Dedifferentiated amniotic fluid mesenchymal stem cell (primary cell): ENCODE results near the gene CLK2.
"Not testable (repeated sequence)": the region's sequence is repeated elsewhere in the genome, so short reads cannot be mapped to it uniquely, and the experiment has no call there.

Source experiments
- DNase-seq: peaks from one replicate; pipeline ENCODE4 v3.0.0-alpha.2; 2016; ENCODE audit errors: extremely low spot score

Gene CLK2

GRCh38 chr1:155296661-155297060 lies 23.4 kb upstream of the CLK2 start:
- no peak for DNase-seq

GRCh38 chr1:155295942-155296267 lies 22.6 kb upstream of the CLK2 start:
- no peak for DNase-seq

GRCh38 chr1:155295183-155295941 lies 22.1 kb upstream of the CLK2 start:
- no peak for DNase-seq

- DNase-seq = no peak
These were observed 21.3 kb upstream of the CLK2 start for GRCh38 chr1:155294520-155295182.

GRCh38 chr1:155293086-155293749 lies 19.9 kb upstream of the CLK2 start:
- no peak for DNase-seq

GRCh38 chr1:155291006-155291405 lies 17.7 kb upstream of the CLK2 start:
- not testable (repeated sequence) for DNase-seq

GRCh38 chr1:155287987-155288543 lies 14.8 kb upstream of the CLK2 start:
- no peak for DNase-seq

GRCh38 chr1:155286544-155286943 lies 13.2 kb upstream of the CLK2 start:
- no peak for DNase-seq

GRCh38 chr1:155285631-155286044 lies 12.3 kb upstream of the CLK2 start:
- DNase-seq = no peak

GRCh38 chr1:155285063-155285462 lies 11.8 kb upstream of the CLK2 start:
- no peak for DNase-seq

GRCh38 chr1:155284476-155284875 lies 11.2 kb upstream of the CLK2 start:
- no peak for DNase-seq

- no peak for DNase-seq
These were observed 9.3 kb upstream of the CLK2 start for GRCh38 chr1:155282488-155283091.

- no peak for DNase-seq
These were observed 6.0 kb upstream of the CLK2 start for GRCh38 chr1:155279268-155279667.

GRCh38 chr1:155278689-155279160 lies 5.4 kb upstream of the CLK2 start:
- DNase-seq = no peak

GRCh38 chr1:155277902-155278688 lies 4.8 kb upstream of the CLK2 start:
- no peak for DNase-seq

- DNase-seq = peak; percentile 96
These were observed 4.0 kb upstream of the CLK2 start, which contains the start of gene HCN3 for GRCh38 chr1:155277070-155277901. Gene HCN3, plus strand, starts transcription at chr1:155277463. Its CDS starts 128 bp downstream, at chr1:155277591.

- peak; percentile 62 for DNase-seq
These were observed 600 bp downstream of the CLK2 start for GRCh38 chr1:155272466-155273342.

GRCh38 chr1:155269381-155269780 lies 3.9 kb downstream of the CLK2 start:
- DNase-seq = no peak

GRCh38 chr1:155268630-155269029 lies 4.7 kb downstream of the CLK2 start:
- no peak for DNase-seq
